ENCODE results near the gene SNX30. TPM values are rescaled to one million over a fixed set of nuclear protein-coding genes. Genes with fewer than 3 reads are reported as not detected.

SNX30 gene
- total and polyA plus RNA-seq, 2 donors from 2014 or later: 7.9 to 22.9 TPM

GRCh38 chr9:112764837-112765236 is 14.3 kb downstream of the SNX30 start:
- peak in 4 of 5 donors; percentile 18 to 55 (median 42) for DNase-seq
- Histone ChIP-seq H3K27ac (ENCODE audit: low read depth in 2 of 2, low read length in 2 of 2) (peak overlapping the region in 1 of 2 donors; percentile 59), H3K36me3 (ENCODE audit: control insufficient read depth in 2 of 3, insufficient read depth in 3 of 3, low read length in 3 of 3) (no peaks in the 10 kb centered on the region), H3K27me3 (ENCODE audit: control insufficient read depth, insufficient read depth, low read length) (no peaks in the 10 kb centered on the region), H3K9ac (ENCODE audit: low read length in 3 of 3) (no peak overlapping the region), H3K9me3 (ENCODE audit: control insufficient read depth in 2 of 3, insufficient read depth in 1 of 3, low read length in 3 of 3) (no peaks in the 10 kb centered on the region), H3K4me1 (ENCODE audit: control insufficient read depth in 2 of 3, insufficient read depth in 2 of 3, low read depth in 1 of 3, low read length in 3 of 3) (peaks cover 0 to 4% (median 0%) of the 10 kb centered on the region in 3 donors), H3K4me3 (ENCODE audit: low read length in 3 of 3) (no peak overlapping the region)
- no peak for FAIRE-seq
- intact Hi-C loops (cut with DNase I): no loop called here
- TF ChIP-seq CTCF (IDR thresholded peaks at IDR 0.05; ENCODE audit: borderline replicate concordance, extremely low read depth, insufficient read depth): no peak

DNA sequence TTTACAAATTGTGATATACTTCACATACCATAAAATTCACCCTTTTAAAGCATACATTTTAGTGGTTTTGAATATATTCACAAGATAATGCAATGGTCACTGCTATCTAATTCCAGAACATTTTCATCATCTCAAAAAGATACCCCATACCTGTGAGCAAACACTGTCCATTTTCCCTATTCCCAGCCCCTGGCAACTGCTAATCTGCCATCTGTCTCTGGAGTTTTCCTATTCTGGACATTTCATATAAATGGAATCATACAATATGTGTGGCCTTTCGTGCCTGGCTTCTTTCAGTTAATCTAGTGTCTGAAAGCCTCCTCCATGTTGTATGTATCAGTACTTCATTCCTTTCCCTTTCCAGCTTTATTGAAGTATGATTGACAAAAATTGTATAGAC is 14.7 kb downstream of the SNX30 start:
- TF ChIP-seq CTCF (IDR thresholded peaks at IDR 0.05; ENCODE audit: borderline replicate concordance, extremely low read depth, insufficient read depth): no peak
- Histone ChIP-seq H3K9me3 (ENCODE audit: control insufficient read depth in 2 of 3, insufficient read depth in 1 of 3, low read length in 3 of 3) (no peaks in the 10 kb centered on the region), H3K4me3 (ENCODE audit: low read length in 3 of 3) (no peak overlapping the region), H3K9ac (ENCODE audit: low read length in 3 of 3) (no peak overlapping the region), H3K27ac (ENCODE audit: low read depth in 2 of 2, low read length in 2 of 2) (no peak overlapping the region), H3K36me3 (ENCODE audit: control insufficient read depth in 2 of 3, insufficient read depth in 3 of 3, low read length in 3 of 3) (no peaks in the 10 kb centered on the region), H3K27me3 (ENCODE audit: control insufficient read depth, insufficient read depth, low read length) (no peaks in the 10 kb centered on the region), H3K4me1 (ENCODE audit: control insufficient read depth in 2 of 3, insufficient read depth in 2 of 3, low read depth in 1 of 3, low read length in 3 of 3) (peaks cover 0 to 4% (median 0%) of the 10 kb centered on the region in 3 donors)
- DNase-seq (no peak), FAIRE-seq (no peak)
- intact Hi-C loops (cut with DNase I): no loop called here

DNA sequence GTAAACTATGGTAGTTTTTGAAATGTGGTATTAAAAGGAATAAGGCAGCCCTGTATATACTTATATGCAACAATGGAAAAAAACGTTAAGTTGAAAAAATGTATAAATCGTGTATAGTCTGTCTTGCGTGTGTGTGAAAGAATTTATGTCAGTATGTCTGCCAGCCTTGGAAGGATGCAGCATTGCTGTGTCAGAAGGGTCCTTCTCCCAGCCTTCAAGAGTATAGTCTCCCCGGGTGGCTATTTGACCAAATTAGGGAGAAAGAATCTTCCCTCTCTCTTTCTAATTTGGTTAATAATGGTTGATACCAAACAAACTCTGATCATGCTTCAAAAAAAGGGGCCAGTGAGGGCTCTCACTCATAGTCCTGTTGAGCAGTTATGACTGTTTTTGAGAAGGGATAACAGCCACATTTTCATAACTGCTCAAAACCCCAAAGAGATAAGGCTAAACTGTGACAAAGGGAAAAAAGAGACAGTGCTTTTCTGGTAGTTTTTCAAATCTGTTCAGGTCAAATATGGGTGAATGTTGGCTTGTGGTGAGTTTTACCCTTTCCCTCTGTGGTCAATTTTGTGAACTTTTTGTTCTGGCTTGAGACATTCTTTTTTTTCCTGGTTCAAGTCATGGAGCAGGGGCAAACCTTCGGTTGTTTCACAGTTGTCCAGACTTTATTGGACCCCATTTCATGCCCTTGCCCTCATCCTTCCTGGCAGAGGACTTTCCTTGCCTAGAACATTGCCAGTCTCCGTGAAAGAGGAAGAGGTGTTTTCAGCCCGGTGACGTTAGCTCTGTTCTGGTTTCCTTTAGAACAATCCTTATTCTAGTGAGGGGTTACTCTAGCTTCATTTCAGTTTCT is 21.0 kb downstream of the SNX30 start:
- Histone ChIP-seq H3K9me3 (ENCODE audit: control insufficient read depth in 2 of 3, insufficient read depth in 1 of 3, low read length in 3 of 3) (no peaks in the 10 kb centered on the region), H3K27me3 (ENCODE audit: control insufficient read depth, insufficient read depth, low read length) (no peaks in the 10 kb centered on the region), H3K9ac (ENCODE audit: low read length in 3 of 3) (no peak overlapping the region), H3K27ac (ENCODE audit: low read depth in 2 of 2, low read length in 2 of 2) (no peak overlapping the region), H3K4me1 (ENCODE audit: control insufficient read depth in 2 of 3, insufficient read depth in 2 of 3, low read depth in 1 of 3, low read length in 3 of 3) (no peaks in the 10 kb centered on the region), H3K36me3 (ENCODE audit: control insufficient read depth in 2 of 3, insufficient read depth in 3 of 3, low read length in 3 of 3) (no peaks in the 10 kb centered on the region), H3K4me3 (ENCODE audit: low read length in 3 of 3) (no peak overlapping the region)
- TF ChIP-seq CTCF (IDR thresholded peaks at IDR 0.05; ENCODE audit: borderline replicate concordance, extremely low read depth, insufficient read depth): no peak
- FAIRE-seq (no peak), DNase-seq (no peak)
- intact Hi-C loops (cut with DNase I): no loop called here
